Kasumi-1 (cell line): ENCODE measurements around the gene TP63.
"Not testable (repeated sequence)": the region's sequence is repeated elsewhere in the genome, so short reads cannot be mapped to it uniquely, and the experiment has no call there.

Source experiments
- DNase-seq, 2 experiments: peaks; one replicate each; lab custom pipeline; 2025; lab: John Stamatoyannopoulos, UW

The TP63 gene

GRCh38 chr3:189631373-189631408 is at the start of gene TP63:
Gene TP63 (plus strand): TSS chr3:189631389. CDS start chr3:189631516, 127 bp downstream.
- DNase-seq: no peak

DNA sequence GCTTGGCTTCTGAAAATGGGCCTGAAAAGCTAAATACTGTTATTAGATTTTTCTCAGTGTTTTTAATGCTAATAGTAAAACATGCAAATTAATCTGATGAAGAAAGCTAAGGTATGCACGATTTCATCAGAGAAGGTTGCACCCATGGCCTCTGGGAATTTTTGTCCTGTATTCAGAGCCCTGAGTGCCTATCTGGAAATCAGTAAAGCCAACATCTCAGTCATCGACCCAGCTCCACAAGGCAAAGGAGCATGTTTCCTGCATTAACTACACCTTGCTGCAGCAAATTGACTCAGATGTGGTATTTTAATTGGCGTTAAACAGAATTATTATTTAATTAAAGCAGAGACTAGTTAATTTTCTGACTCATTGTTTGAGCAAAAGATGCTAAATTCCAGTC is 49.0 kb upstream of the TP63 start:
- no peak for DNase-seq

DNA sequence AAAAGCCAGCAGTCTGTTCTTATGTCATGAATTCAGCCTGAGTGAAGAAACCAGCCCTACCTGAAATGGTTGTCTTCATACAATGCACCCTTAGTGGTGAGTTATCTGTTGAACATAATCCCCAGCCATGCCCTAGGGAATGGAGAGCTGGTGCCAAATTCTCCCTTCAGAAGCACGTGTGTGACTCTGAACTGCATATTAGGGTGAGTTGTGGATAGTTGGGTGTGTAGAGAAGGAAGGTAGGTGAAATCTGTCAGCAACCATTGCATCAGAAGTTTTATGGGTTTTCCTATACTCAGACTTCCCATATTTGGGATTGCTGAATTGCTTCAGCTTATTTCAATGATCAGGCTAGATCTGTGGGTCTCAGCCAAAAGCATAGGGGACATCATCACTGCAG is 46.5 kb upstream of the TP63 start:
- DNase-seq: no peak

DNA sequence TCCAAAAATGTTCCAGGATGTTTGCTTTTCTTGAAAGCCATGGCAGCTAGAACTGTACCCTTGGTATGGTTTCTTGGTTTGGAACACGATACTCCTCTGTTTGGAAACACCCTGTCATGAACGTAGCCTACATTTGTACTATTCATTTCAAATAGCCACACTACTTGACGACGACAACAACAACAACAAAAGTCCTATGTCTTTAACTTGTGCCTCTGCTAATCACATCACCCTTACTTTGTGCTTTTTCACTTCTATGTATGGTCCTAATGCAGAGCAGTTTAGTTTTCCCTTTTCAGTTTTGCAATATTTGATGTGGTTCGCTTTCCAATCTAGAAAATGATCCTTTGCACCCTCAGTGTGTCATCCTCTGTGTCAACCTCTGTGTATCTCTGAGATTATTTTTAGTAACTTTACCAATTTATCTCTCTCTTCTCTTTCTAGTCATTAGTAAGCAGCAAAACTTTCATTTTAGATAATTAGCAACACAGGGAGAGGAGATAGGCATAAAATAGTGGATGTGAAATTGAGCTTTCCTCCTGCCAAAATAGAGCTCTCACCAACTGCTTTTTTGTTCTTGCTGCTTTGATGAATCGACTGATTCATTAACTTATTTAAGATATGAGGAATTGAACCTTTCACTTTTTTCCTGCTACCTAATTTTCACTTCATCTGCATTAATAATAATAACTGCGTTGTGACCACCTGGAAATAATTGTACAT is 44.1 kb upstream of the TP63 start:
- DNase-seq: no peak

DNA sequence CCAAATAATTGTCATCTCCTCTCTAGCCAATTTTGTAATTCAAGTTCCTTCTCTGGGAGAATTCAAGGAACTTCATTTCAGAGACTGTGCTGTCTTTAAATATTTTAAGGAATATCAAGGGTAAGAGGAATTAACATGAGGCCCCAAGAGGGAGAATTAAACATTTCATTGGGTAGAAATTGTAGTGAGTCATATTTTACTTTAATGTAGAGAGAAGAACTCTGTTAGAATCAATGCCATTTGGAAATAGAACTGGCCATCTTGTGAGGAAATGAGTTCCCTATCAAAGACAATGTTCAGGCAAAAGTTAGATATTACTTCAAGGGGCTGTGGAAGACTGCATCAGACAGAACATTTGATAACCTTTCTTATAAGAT is 43.5 kb upstream of the TP63 start:
- DNase-seq: no peak

- DNase-seq: no peak
These were observed 43.1 kb upstream of the TP63 start for GRCh38 chr3:189588070-189588469.

DNA sequence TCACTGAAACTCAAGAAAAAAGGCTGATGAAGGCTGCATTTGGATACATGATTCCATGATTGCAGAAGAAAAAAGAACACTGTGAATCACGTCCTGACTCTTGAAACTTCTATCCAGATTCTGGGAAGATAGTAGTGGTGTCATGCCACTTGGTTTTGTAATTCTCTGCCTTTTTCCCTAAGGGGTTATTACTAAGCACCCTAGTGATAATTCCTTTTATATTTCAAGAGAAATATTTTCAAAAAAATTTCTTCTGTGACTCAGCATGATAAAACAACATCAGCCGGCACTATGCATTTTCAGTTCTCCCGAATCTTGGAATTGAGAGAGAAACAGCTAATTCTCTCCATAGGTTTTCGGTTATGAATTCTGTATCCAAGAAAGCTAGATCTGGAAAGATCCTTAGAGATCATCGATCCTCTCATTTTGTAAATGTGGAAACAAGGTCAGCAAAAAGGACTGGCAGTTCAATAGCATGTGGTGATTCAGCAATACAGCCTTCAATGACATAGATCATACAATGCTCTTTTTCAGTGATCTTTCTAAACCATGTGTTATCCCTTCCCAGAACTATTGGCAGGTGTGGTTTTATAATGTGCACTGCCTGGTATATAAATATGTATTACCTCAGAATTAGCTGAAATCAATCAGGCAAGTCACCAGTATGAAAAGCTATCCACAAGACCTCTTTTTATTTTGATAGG is 42.6 kb upstream of the TP63 start:
- DNase-seq: no peak

GRCh38 chr3:189589179-189589569 is 42.0 kb upstream of the TP63 start:
- no peak for DNase-seq

GRCh38 chr3:189590223-189590622 is 41.0 kb upstream of the TP63 start:
- DNase-seq: no peak

GRCh38 chr3:189593581-189593980 is 37.6 kb upstream of the TP63 start:
- no peak for DNase-seq

GRCh38 chr3:189596078-189596979 is 34.9 kb upstream of the TP63 start:
- not testable (repeated sequence) for DNase-seq

DNA sequence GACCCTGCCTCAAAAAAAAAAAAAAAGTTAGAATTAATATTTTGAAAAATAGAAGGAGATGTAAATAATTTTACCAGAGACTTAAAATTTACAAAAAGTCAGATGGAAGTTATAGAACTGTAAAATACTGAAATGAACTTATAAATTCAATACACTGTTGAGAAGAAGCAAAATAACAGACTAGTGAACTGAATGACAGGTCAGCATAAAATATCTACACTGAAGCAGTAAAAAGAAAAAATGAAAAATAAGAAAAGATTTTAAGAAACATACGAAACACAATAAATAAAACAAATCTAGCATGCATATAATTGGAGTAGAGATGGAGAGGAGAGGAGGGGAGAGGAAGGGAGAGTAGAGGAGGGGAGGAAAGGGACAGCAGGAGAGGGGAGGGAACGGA is 33.3 kb upstream of the TP63 start:
- no peak for DNase-seq

GRCh38 chr3:189598530-189599225 is 32.5 kb upstream of the TP63 start:
- DNase-seq: peak; percentile 23 to 25

DNA sequence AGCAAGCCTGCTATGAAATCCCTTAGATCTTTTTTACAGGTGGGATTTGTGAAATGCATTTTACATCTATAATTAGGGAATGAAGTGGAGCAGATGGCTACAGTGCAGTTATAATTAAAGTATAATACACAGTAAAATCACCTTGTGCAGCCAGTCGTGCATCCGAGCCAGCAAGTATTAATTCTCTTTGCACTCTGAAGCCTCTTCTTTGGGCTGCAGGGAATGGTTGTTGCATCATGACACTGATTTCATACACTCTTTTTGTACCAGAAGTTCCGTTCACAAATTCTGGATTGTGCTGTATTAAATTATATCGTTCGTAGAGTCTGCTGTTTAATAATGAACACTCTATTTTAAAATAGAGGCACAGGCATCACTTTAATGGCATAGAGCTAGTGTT is 28.7 kb upstream of the TP63 start:
- DNase-seq: no peak

DNA sequence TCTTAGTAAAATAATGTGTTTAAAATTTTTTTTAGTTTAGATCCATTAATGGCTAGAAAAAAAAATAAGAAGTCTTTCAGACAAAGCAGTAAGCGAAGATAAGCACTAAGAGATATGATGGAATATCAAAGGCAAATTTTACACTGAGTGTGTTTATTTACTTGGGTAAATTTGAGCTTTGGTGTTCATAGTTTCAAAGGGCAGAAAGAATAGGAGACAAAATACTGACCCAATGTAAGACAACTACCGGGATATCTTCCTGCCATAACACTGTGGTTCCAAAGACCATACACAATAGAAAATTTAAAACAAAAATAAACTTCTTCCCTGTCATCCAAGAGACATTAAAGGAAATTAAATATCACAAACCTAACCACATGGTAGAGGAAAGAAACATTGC is 25.5 kb upstream of the TP63 start:
- no peak for DNase-seq

DNA sequence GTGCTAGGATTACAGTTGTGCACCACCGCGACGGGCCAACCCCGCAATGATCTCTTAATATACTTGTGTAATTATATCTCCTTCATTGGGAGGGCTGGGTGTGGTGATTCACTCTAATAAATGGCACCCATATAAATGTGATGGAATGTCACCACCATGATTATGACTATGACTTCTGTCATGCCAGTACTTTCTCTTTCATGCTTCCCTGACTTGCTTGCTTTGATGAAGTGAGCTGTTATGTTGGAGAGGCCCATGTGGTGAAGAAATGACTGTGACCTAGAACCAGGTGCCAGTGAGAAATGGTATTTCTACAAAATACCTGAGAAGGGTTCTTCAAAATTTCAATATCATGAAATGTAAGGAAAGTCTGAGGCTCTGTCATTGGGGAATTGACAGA is 24.4 kb upstream of the TP63 start:
- no peak for DNase-seq

DNA sequence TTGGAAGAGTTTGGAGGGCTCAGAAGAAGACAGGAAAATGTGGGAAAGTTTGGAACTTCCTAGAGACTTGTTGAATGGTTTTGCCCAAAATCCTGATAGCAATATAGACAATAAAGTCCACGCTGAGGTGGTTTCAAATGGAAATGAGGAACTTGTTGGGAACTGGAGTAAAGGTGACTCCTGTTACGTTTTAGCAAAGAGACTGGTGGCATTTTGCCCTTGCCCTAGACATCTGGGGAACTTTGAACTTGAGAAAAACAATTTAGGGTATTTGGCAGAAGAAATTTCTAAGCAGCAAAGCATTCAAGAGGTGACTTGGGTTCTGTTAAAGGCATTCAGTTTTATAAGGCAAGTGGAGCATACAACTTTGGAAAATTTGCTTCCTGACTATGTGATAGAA is 18.5 kb upstream of the TP63 start:
- not testable (repeated sequence) for DNase-seq

DNA sequence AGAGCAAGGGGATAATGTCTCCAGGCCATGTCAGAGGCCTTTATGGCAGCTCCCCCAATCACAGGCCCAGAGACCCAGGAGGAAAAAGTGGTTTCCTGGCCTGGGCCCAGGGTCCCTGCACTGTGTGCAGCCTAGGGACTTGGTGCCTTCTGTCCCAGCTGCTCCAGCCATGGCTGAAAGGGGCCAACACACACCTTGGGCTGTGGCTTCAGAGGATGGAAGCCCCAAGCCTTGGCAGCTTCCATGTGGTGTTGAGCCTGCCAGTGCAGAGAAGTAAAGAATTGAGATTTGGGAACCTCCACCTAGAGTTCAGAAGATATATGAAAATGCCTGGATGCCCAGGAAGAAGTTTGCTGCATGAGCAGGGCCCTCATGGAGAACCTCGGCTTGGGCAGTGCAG is 18.1 kb upstream of the TP63 start:
- DNase-seq: no peak

GRCh38 chr3:189621948-189622603 is 9.1 kb upstream of the TP63 start:
- DNase-seq: no peak

DNA sequence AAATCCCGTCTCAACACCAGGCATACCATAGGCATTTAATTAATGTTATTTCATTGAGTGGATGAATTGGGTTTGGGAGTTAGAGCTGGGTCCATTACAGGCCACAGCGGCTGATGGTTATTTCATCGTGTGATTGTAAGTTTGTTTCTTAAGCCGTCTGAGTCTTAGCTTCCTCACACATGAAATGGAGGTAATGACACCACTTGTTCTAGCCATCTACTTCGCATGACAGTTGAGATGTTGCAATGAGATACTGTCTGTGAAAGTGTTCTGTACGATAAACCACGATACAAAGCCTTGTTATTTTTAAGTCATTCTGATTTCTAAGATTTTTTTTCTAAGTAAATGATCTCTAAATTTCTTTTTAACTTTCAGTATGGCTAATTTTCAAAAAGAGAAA is 8.6 kb upstream of the TP63 start:
- no peak for DNase-seq

- DNase-seq: no peak
These were observed 7.1 kb upstream of the TP63 start for GRCh38 chr3:189624130-189624529.

- DNase-seq: no peak
These were observed 6.1 kb upstream of the TP63 start for GRCh38 chr3:189625071-189625470.
